GM12892 (cell line): ENCODE data around the gene PCSK7.

Experiments
- POLR2A ChIP-seq: IDR thresholded peaks from 2 replicates; pipeline ENCODE4 v1.6.1; 2011; ENCODE audit warnings: low read depth, low read length, control low read depth
- POLR2AphosphoS5 ChIP-seq: IDR thresholded peaks from 2 replicates; pipeline ENCODE4 v1.6.1; 2011; ENCODE audit warnings: low read depth, low read length, control low read depth
- TAF1 ChIP-seq: IDR thresholded peaks from 2 replicates; pipeline ENCODE4 v1.6.1; 2011; ENCODE audit warnings: low read depth, mild to moderate bottlenecking, control low read depth, low read length, borderline replicate concordance

- no peak; the same call in 1 of the 2 replicates for TF ChIP-seq POLR2A
- TF ChIP-seq TAF1 = no peak
- no peak for TF ChIP-seq POLR2AphosphoS5
Measured at GRCh38 chr11:117204283-117205080, 27.4 kb downstream of the PCSK7 start.
